Cardiac septum (tissue), 1 donor: Measurements from ENCODE around the gene NSMCE1. TPM values are rescaled to one million over a fixed set of nuclear protein-coding genes. Genes with fewer than 3 reads are reported as not detected.
"Not testable (repeated sequence)": the region's sequence is repeated elsewhere in the genome, so short reads cannot be mapped to it uniquely, and the experiment has no call there.

Source experiments
- DNase-seq: peaks from one replicate; pipeline ENCODE4 v3.0.0-alpha.2; 2020; ENCODE audit warnings: low spot score
- intact Hi-C: fragments of 100-400 bp; cut with DNase I; formaldehyde crosslinking; loops from one replicate; pipeline ENCODE4 v1.14.0; 2022
- total RNA-seq: library from RNA; stranded (reverse); fragmentation: NEBNext Ultra II Directional; extraction: Animal tissue kit (Norgen Biotek cat#: 25700); gene quantifications from one replicate; pipeline ENCODE4 v1.2.1, GENCODE V29; 2021
- donor health status: DM: no; HTN: no; CAD: no.

NSMCE1 gene
- total RNA-seq, 1 donor from 2014 or later = 27.2 TPM

GRCh38 chr16:27275394-27275793 is 6.8 kb upstream of the NSMCE1 start:
- no peak for DNase-seq
- intact Hi-C loops = no loop called here

GRCh38 chr16:27274424-27274874 is 5.9 kb upstream of the NSMCE1 start:
- intact Hi-C loops, DNase-seq: not testable (repeated sequence)

GRCh38 chr16:27273670-27274423 is 5.3 kb upstream of the NSMCE1 start:
- intact Hi-C loops = no loop called here
- DNase-seq = no peak

- DNase-seq = no peak
- intact Hi-C loops = no loop called here
These were observed 4.7 kb upstream of the NSMCE1 start for GRCh38 chr16:27273330-27273669.

GRCh38 chr16:27272697-27273096 is 4.1 kb upstream of the NSMCE1 start:
- DNase-seq, intact Hi-C loops: not testable (repeated sequence)

- DNase-seq = no peak
- intact Hi-C loops = no loop called here
These were observed 3.5 kb upstream of the NSMCE1 start for GRCh38 chr16:27272076-27272475.

- intact Hi-C loops = no loop called here
- DNase-seq = no peak
These were observed 1.8 kb upstream of the NSMCE1 start for GRCh38 chr16:27270349-27270748.

GRCh38 chr16:27269300-27270150 is 953 bp upstream of the NSMCE1 start:
- no peak for DNase-seq
- intact Hi-C loops = no loop called here

GRCh38 chr16:27267037-27267677 is 1.4 kb downstream of the NSMCE1 start:
- DNase-seq = no peak
- intact Hi-C loops = no loop called here

- intact Hi-C loops = no loop called here
- no peak for DNase-seq
These were observed 2.6 kb downstream of the NSMCE1 start for GRCh38 chr16:27265982-27266381.

GRCh38 chr16:27264151-27264550 is 4.4 kb downstream of the NSMCE1 start:
- DNase-seq = no peak
- intact Hi-C loops = no loop called here

GRCh38 chr16:27262904-27263423 is 5.6 kb downstream of the NSMCE1 start:
- DNase-seq, intact Hi-C loops: not testable (repeated sequence)

- DNase-seq = no peak
- intact Hi-C loops = no loop called here
These were observed 8.9 kb downstream of the NSMCE1 start for GRCh38 chr16:27259710-27260109.

- DNase-seq = no peak
- intact Hi-C loops = no loop called here
These were observed 10.3 kb downstream of the NSMCE1 start for GRCh38 chr16:27258241-27258734.

GRCh38 chr16:27257271-27257670 is 11.3 kb downstream of the NSMCE1 start:
- DNase-seq = no peak
- intact Hi-C loops = no loop called here

GRCh38 chr16:27256861-27257260 is 11.7 kb downstream of the NSMCE1 start:
- intact Hi-C loops = no loop called here
- DNase-seq = no peak

- intact Hi-C loops = no loop called here
- no peak for DNase-seq
These were observed 14.2 kb downstream of the NSMCE1 start for GRCh38 chr16:27254262-27254811.

GRCh38 chr16:27253526-27253930 is 15.0 kb downstream of the NSMCE1 start:
- intact Hi-C loops = no loop called here
- no peak for DNase-seq

GRCh38 chr16:27252206-27252585 is 16.4 kb downstream of the NSMCE1 start:
- no peak for DNase-seq
- intact Hi-C loops = no loop called here
